ENCODE data around the gene TVP23A.

The TVP23A gene

GRCh38 chr16:10762336-10763016, 56.1 kb downstream of the TVP23A start:
- Histone ChIP-seq H3K36me3 (ENCODE audit: control insufficient read depth in 1 of 2, insufficient read depth in 2 of 2, low read length in 2 of 2) (peaks cover 58 to 84% of the 10 kb centered on the region in 2 donors), H3K4me3 (ENCODE audit: low read depth in 1 of 2, low read length in 2 of 2) (no peak overlapping the region), H3K27me3 (ENCODE audit: low read depth, low read length) (no peaks in the 10 kb centered on the region), H3K27ac (ENCODE audit: low read length) (no peak overlapping the region), H3K9me3 (ENCODE audit: control insufficient read depth in 1 of 2, low read length in 2 of 2) (no peaks in the 10 kb centered on the region), H3K4me1 (ENCODE audit: control insufficient read depth in 1 of 2, insufficient read depth in 2 of 2, low read length in 2 of 2) (no peaks in the 10 kb centered on the region)

GRCh38 chr16:10761373-10761772, 57.2 kb downstream of the TVP23A start:
- H3K36me3 ChIP-seq (ENCODE audit: control insufficient read depth in 1 of 2, insufficient read depth in 2 of 2, low read length in 2 of 2), result peaks cover 66 to 94% of the 10 kb centered on the region in 2 donors

GRCh38 chr16:10760858-10761257, 57.7 kb downstream of the TVP23A start:
- H3K27ac ChIP-seq (ENCODE audit: low read length), result no peak overlapping the region
- H3K4me1 ChIP-seq (ENCODE audit: control insufficient read depth in 1 of 2, insufficient read depth in 2 of 2, low read length in 2 of 2), result no peaks in the 10 kb centered on the region
- H3K36me3 ChIP-seq (ENCODE audit: control insufficient read depth in 1 of 2, insufficient read depth in 2 of 2, low read length in 2 of 2), result peaks cover 62 to 91% of the 10 kb centered on the region in 2 donors
- H3K27me3 ChIP-seq (ENCODE audit: low read depth, low read length), result no peaks in the 10 kb centered on the region
- H3K9me3 ChIP-seq (ENCODE audit: control insufficient read depth in 1 of 2, low read length in 2 of 2), result no peaks in the 10 kb centered on the region
- H3K4me3 ChIP-seq (ENCODE audit: low read depth in 1 of 2, low read length in 2 of 2), result no peak overlapping the region

More at GRCh38 chr16:10761373-10761772, 57.2 kb downstream of the TVP23A start:
- Histone ChIP-seq H3K27ac (ENCODE audit: low read length) (no peak overlapping the region), H3K4me1 (ENCODE audit: control insufficient read depth in 1 of 2, insufficient read depth in 2 of 2, low read length in 2 of 2) (no peaks in the 10 kb centered on the region), H3K9me3 (ENCODE audit: control insufficient read depth in 1 of 2, low read length in 2 of 2) (no peaks in the 10 kb centered on the region), H3K27me3 (ENCODE audit: low read depth, low read length) (no peaks in the 10 kb centered on the region), H3K4me3 (ENCODE audit: low read depth in 1 of 2, low read length in 2 of 2) (no peak overlapping the region)

GRCh38 chr16:10756574-10756973, 62.0 kb downstream of the TVP23A start:
- H3K36me3 ChIP-seq (ENCODE audit: control insufficient read depth in 1 of 2, insufficient read depth in 2 of 2, low read length in 2 of 2), result peaks cover 60 to 78% of the 10 kb centered on the region in 2 donors
- H3K27ac ChIP-seq (ENCODE audit: low read length), result no peak overlapping the region
- H3K4me1 ChIP-seq (ENCODE audit: control insufficient read depth in 1 of 2, insufficient read depth in 2 of 2, low read length in 2 of 2), result no peaks in the 10 kb centered on the region
- H3K9me3 ChIP-seq (ENCODE audit: control insufficient read depth in 1 of 2, low read length in 2 of 2), result no peaks in the 10 kb centered on the region
- H3K4me3 ChIP-seq (ENCODE audit: low read depth in 1 of 2, low read length in 2 of 2), result no peak overlapping the region
- H3K27me3 ChIP-seq (ENCODE audit: low read depth, low read length), result no peaks in the 10 kb centered on the region

- Histone ChIP-seq H3K9me3 (ENCODE audit: control insufficient read depth in 1 of 2, low read length in 2 of 2) (no peaks in the 10 kb centered on the region), H3K36me3 (ENCODE audit: control insufficient read depth in 1 of 2, insufficient read depth in 2 of 2, low read length in 2 of 2) (peaks cover 47 to 68% of the 10 kb centered on the region in 2 donors), H3K4me1 (ENCODE audit: control insufficient read depth in 1 of 2, insufficient read depth in 2 of 2, low read length in 2 of 2) (no peaks in the 10 kb centered on the region), H3K27ac (ENCODE audit: low read length) (no peak overlapping the region), H3K27me3 (ENCODE audit: low read depth, low read length) (no peaks in the 10 kb centered on the region), H3K4me3 (ENCODE audit: low read depth in 1 of 2, low read length in 2 of 2) (no peak overlapping the region)
Observed at GRCh38 chr16:10754941-10755340, 63.7 kb downstream of the TVP23A start.

- no peak overlapping the region for H3K27ac ChIP-seq (ENCODE audit: low read length)
- H3K4me1 ChIP-seq (ENCODE audit: control insufficient read depth in 1 of 2, insufficient read depth in 2 of 2, low read length in 2 of 2), result no peaks in the 10 kb centered on the region
- H3K4me3 ChIP-seq (ENCODE audit: low read depth in 1 of 2, low read length in 2 of 2), result no peak overlapping the region
- no peaks in the 10 kb centered on the region for H3K27me3 ChIP-seq (ENCODE audit: low read depth, low read length)
- no peaks in the 10 kb centered on the region for H3K9me3 ChIP-seq (ENCODE audit: control insufficient read depth in 1 of 2, low read length in 2 of 2)
- H3K36me3 ChIP-seq (ENCODE audit: control insufficient read depth in 1 of 2, insufficient read depth in 2 of 2, low read length in 2 of 2), result peaks cover 47 to 62% of the 10 kb centered on the region in 2 donors
Observed at GRCh38 chr16:10753670-10754069, 64.9 kb downstream of the TVP23A start.

GRCh38 chr16:10752843-10753523, 65.6 kb downstream of the TVP23A start:
- H3K36me3 ChIP-seq (ENCODE audit: control insufficient read depth in 1 of 2, insufficient read depth in 2 of 2, low read length in 2 of 2), result peaks cover 41 to 59% of the 10 kb centered on the region in 2 donors
- no peak overlapping the region for H3K4me3 ChIP-seq (ENCODE audit: low read depth in 1 of 2, low read length in 2 of 2)
- no peaks in the 10 kb centered on the region for H3K9me3 ChIP-seq (ENCODE audit: control insufficient read depth in 1 of 2, low read length in 2 of 2)
- H3K27me3 ChIP-seq (ENCODE audit: low read depth, low read length), result no peaks in the 10 kb centered on the region
- no peaks in the 10 kb centered on the region for H3K4me1 ChIP-seq (ENCODE audit: control insufficient read depth in 1 of 2, insufficient read depth in 2 of 2, low read length in 2 of 2)
- H3K27ac ChIP-seq (ENCODE audit: low read length), result no peak overlapping the region

GRCh38 chr16:10751291-10751697, 67.3 kb downstream of the TVP23A start:
- H3K27me3 ChIP-seq (ENCODE audit: low read depth, low read length), result no peaks in the 10 kb centered on the region
- H3K9me3 ChIP-seq (ENCODE audit: control insufficient read depth in 1 of 2, low read length in 2 of 2), result no peaks in the 10 kb centered on the region
- no peaks in the 10 kb centered on the region for H3K4me1 ChIP-seq (ENCODE audit: control insufficient read depth in 1 of 2, insufficient read depth in 2 of 2, low read length in 2 of 2)
- H3K36me3 ChIP-seq (ENCODE audit: control insufficient read depth in 1 of 2, insufficient read depth in 2 of 2, low read length in 2 of 2), result peaks cover 28 to 51% of the 10 kb centered on the region in 2 donors
- peak overlapping the region; percentile 8 for H3K27ac ChIP-seq (ENCODE audit: low read length)
- H3K4me3 ChIP-seq (ENCODE audit: low read depth in 1 of 2, low read length in 2 of 2), result no peak overlapping the region

GRCh38 chr16:10750793-10751192, 67.8 kb downstream of the TVP23A start:
- Histone ChIP-seq H3K9me3 (ENCODE audit: control insufficient read depth in 1 of 2, low read length in 2 of 2) (no peaks in the 10 kb centered on the region), H3K27me3 (ENCODE audit: low read depth, low read length) (no peaks in the 10 kb centered on the region), H3K27ac (ENCODE audit: low read length) (no peak overlapping the region), H3K4me3 (ENCODE audit: low read depth in 1 of 2, low read length in 2 of 2) (no peak overlapping the region), H3K4me1 (ENCODE audit: control insufficient read depth in 1 of 2, insufficient read depth in 2 of 2, low read length in 2 of 2) (peaks cover under 1 to 3% of the 10 kb centered on the region in 2 donors), H3K36me3 (ENCODE audit: control insufficient read depth in 1 of 2, insufficient read depth in 2 of 2, low read length in 2 of 2) (peaks cover 27 to 50% of the 10 kb centered on the region in 2 donors)

GRCh38 chr16:10745841-10746240, 72.8 kb downstream of the TVP23A start:
- Histone ChIP-seq H3K4me3 (ENCODE audit: low read depth in 1 of 2, low read length in 2 of 2) (no peak overlapping the region), H3K9me3 (ENCODE audit: control insufficient read depth in 1 of 2, low read length in 2 of 2) (no peaks in the 10 kb centered on the region), H3K27ac (ENCODE audit: low read length) (no peak overlapping the region), H3K36me3 (ENCODE audit: control insufficient read depth in 1 of 2, insufficient read depth in 2 of 2, low read length in 2 of 2) (peaks cover 9 to 25% of the 10 kb centered on the region in 2 donors), H3K4me1 (ENCODE audit: control insufficient read depth in 1 of 2, insufficient read depth in 2 of 2, low read length in 2 of 2) (peaks cover 4 to 20% of the 10 kb centered on the region in 2 donors), H3K27me3 (ENCODE audit: low read depth, low read length) (no peaks in the 10 kb centered on the region)

GRCh38 chr16:10744370-10745030, 74.1 kb downstream of the TVP23A start:
- H3K4me3 ChIP-seq (ENCODE audit: low read depth in 1 of 2, low read length in 2 of 2), result peak overlapping the region; percentile 61 to 80
- peak overlapping the region; percentile 91 for H3K27ac ChIP-seq (ENCODE audit: low read length)
- H3K36me3 ChIP-seq (ENCODE audit: control insufficient read depth in 1 of 2, insufficient read depth in 2 of 2, low read length in 2 of 2), result peaks cover 5 to 22% of the 10 kb centered on the region in 2 donors
- peaks cover 4 to 20% of the 10 kb centered on the region in 2 donors for H3K4me1 ChIP-seq (ENCODE audit: control insufficient read depth in 1 of 2, insufficient read depth in 2 of 2, low read length in 2 of 2)
- H3K27me3 ChIP-seq (ENCODE audit: low read depth, low read length), result no peaks in the 10 kb centered on the region
- H3K9me3 ChIP-seq (ENCODE audit: control insufficient read depth in 1 of 2, low read length in 2 of 2), result no peaks in the 10 kb centered on the region

Data from muscle layer of duodenum (tissue), 2 donors.